HepG2 (cell line): ENCODE data around the gene UMOD. TPM values are rescaled to one million over a fixed set of nuclear protein-coding genes. Genes with fewer than 3 reads are reported as not detected.

Source experiments
- ATAC-seq: fragments of 200-7000 bp; cut with Tn5 transposase; 3 replicates; pipeline ENCODE4 v1.9.1; 2020; ENCODE audit warnings: mild to moderate bottlenecking, moderate library complexity
- BruUV-seq: library from RNA; stranded (reverse); fragments of 400-500 nt; replicated peaks from 2 replicates; lab custom pipeline; 2021; lab: Mats Ljungman, UMichigan
- CTCF ChIA-PET: fragments of 300-600 bp; formaldehyde crosslinking; extraction: SDS; loops from one replicate; lab custom pipeline; 2021; ENCODE audit warnings: low total read pairs, inconsistent platforms, low intra/inter-chr PET ratio; lab: Yijun Ruan, JAX
- POLR2A ChIA-PET: fragments of 350-600 bp; sonication (Branson Sonifier 250); formaldehyde crosslinking; loops from one replicate; lab custom pipeline; 2020; ENCODE audit warnings: antibody characterized with exemption, inconsistent platforms; lab: Yijun Ruan, JAX
- DNase-seq: peaks from one replicate; pipeline ENCODE4 v3.0.0-alpha.2; 2015; ENCODE audit warnings: low spot score
- FAIRE-seq: peaks from 3 replicates; lab custom pipeline; 2011; peaks lifted over from hg19 to GRCh38; lab: Jason Lieb, UNC
- H2AFZ ChIP-seq: one replicate; pipeline ENCODE4 v1.6.1; 2011; ENCODE audit warnings: low read length, inconsistent platforms
- H3K27ac ChIP-seq: fragments of 300-600 bp; 3 replicates; pipeline ENCODE4 v1.8.0; 2011; ENCODE audit warnings: mixed run types, mild to moderate bottlenecking, mixed read lengths, low read length, inconsistent platforms; ENCODE audit not compliant: insufficient read depth; ENCODE audit errors: extremely low read length
- H3K27me3 ChIP-seq, 2 experiments: fragments of 200-600 bp in 1 of 2; 2 replicates in 1 of 2; 3 replicates in 1 of 2; pipeline versions ENCODE4 v1.6.0 to v1.8.0; 2011; ENCODE audit warnings: low read length in 2 of 2, mild to moderate bottlenecking in 2 of 2, moderate library complexity in 2 of 2, inconsistent platforms in 1 of 2; ENCODE audit not compliant: insufficient read depth in 2 of 2, control insufficient read depth in 1 of 2
- H3K36me3 ChIP-seq, 2 experiments: fragments of 200-600 bp in 1 of 2; replicated peaks in 1 of 2; 2 replicates in 1 of 2; 3 replicates in 1 of 2; pipeline versions ENCODE4 v1.5.1 to v1.8.0; 2011; ENCODE audit warnings: low read length in 2 of 2, inconsistent platforms in 1 of 2; ENCODE audit not compliant: insufficient read depth in 2 of 2, control insufficient read depth in 1 of 2
- H3K4me1 ChIP-seq: 2 replicates; pipeline ENCODE4 v1.5.1; 2012; ENCODE audit warnings: low read length, inconsistent platforms; ENCODE audit not compliant: insufficient read depth
- H3K4me2 ChIP-seq: 2 replicates; pipeline ENCODE4 v1.6.0; 2011; ENCODE audit warnings: low read depth, low read length, inconsistent platforms
- H3K4me3 ChIP-seq, 3 experiments: fragments of 200-600 bp in 1 of 3; sonication (generic), shearing (Covaris generic) in 1 of 3; replicated peaks in 1 of 3; 2 replicates each; pipeline ENCODE4 v1.5.1; 2011 to 2016; ENCODE audit warnings: low read length in 3 of 3, inconsistent platforms in 2 of 3, low read depth in 2 of 3, mild to moderate bottlenecking in 2 of 3, control low read depth in 1 of 3, mixed read lengths in 1 of 3; ENCODE audit not compliant: insufficient read depth in 1 of 3
- H3K79me2 ChIP-seq: one replicate; pipeline ENCODE4 v1.6.1; 2011; ENCODE audit warnings: low read length, inconsistent platforms; ENCODE audit not compliant: insufficient read depth
- H3K9ac ChIP-seq: 2 replicates; pipeline ENCODE4 v1.6.0; 2011; ENCODE audit warnings: mild to moderate bottlenecking, low read depth, low read length, inconsistent platforms; ENCODE audit not compliant: insufficient read depth
- H3K9me3 ChIP-seq: 2 replicates; pipeline ENCODE4 v1.5.1; 2012; ENCODE audit warnings: mild to moderate bottlenecking, low read length
- H4K20me1 ChIP-seq: 2 replicates; pipeline ENCODE4 v1.6.0; 2011; ENCODE audit warnings: inconsistent platforms, mild to moderate bottlenecking, low read length, moderate library complexity; ENCODE audit not compliant: insufficient read depth
- FOXO1 ChIP-seq: sonication (generic); formaldehyde crosslinking; IDR thresholded peaks from 2 replicates; pipeline ENCODE4 v1.4.0; 2020; ENCODE audit warnings: missing genetic modification reagents
- KAT7 ChIP-seq: IDR thresholded peaks from 2 replicates; pipeline ENCODE4 v1.6.1; 2018; ENCODE audit warnings: borderline replicate concordance, missing compliant biosample characterization
- MAFF ChIP-seq: IDR thresholded peaks from 2 replicates; pipeline ENCODE4 v1.6.1; 2011; ENCODE audit warnings: low read depth, low read length, improper control_type of control experiment
- MAFK ChIP-seq, 2 experiments: IDR thresholded peaks in 1 of 2; conservative IDR thresholded peaks in 1 of 2; 2 replicates each; pipeline ENCODE4 v1.6.1; 2011; ENCODE audit warnings: improper control_type of control experiment in 2 of 2, low read length in 2 of 2
- NONO ChIP-seq, 2 experiments: fragments of 450-650 bp in 1 of 2; sonication (generic) in 1 of 2; formaldehyde crosslinking in 1 of 2; IDR thresholded peaks in 1 of 2; conservative IDR thresholded peaks in 1 of 2; 2 replicates each; pipeline versions ENCODE4 v1.6.1 to v1.8.0; 2017 to 2022; ENCODE audit warnings: mild to moderate bottlenecking in 1 of 2, missing genetic modification reagents in 1 of 2, moderate library complexity in 1 of 2
- SRSF9 ChIP-seq: fragments of 200-400 bp; formaldehyde crosslinking; IDR thresholded peaks from 2 replicates; pipeline ENCODE4 v1.6.1; 2018; ENCODE audit warnings: borderline replicate concordance, mild to moderate bottlenecking, low read depth, low read length; ENCODE audit not compliant: insufficient read depth, poor library complexity, severe bottlenecking
- ZBTB4 ChIP-seq: sonication (generic); formaldehyde crosslinking; IDR thresholded peaks from 2 replicates; pipeline ENCODE4 v1.4.0; 2020; ENCODE audit warnings: missing genetic modification reagents, mild to moderate bottlenecking, borderline replicate concordance
- ZBTB42 ChIP-seq: sonication (generic); formaldehyde crosslinking; IDR thresholded peaks from 2 replicates; pipeline ENCODE4 v1.5.0; 2020; ENCODE audit warnings: mild to moderate bottlenecking, missing genetic modification reagents
- ZNF142 ChIP-seq: sonication (generic); formaldehyde crosslinking; IDR thresholded peaks from 2 replicates; pipeline ENCODE4 v1.4.0; 2020; ENCODE audit warnings: missing genetic modification reagents
- ZNF430 ChIP-seq: sonication (generic); formaldehyde crosslinking; IDR thresholded peaks from 2 replicates; pipeline ENCODE4 v1.9.0; 2021; ENCODE audit warnings: mild to moderate bottlenecking, missing genetic modification reagents
- WGBS: methylation state at CpG from one replicate; pipeline ENCODE4 v1.1.6; 2017; ENCODE audit warnings: low lambda C conversion rate; 5-methylcytosine and 5-hydroxymethylcytosine counted together
- in situ Hi-C: cut with HindIII; loops from 2 replicates; pipeline ENCODE4 v1.10.0; 2017; ENCODE audit warnings: low pct_unique_long_range_greater_than_20kb; ENCODE audit not compliant: extremely low pct_ligation_motif_present
- intact Hi-C: fragments of 100-400 bp; cut with micrococcal nuclease; formaldehyde crosslinking; loops from one replicate; pipeline ENCODE4 v1.10.0; 2022; ENCODE audit not compliant: unreplicated experiment
- polyA plus RNA-seq, 8 experiments: library from polyadenylated mRNA; depleted of rRNA in 3 of 8; stranded (reverse) in 7 of 8; unstranded in 1 of 8; fragments of >200 nt; fragmentation: Illumina TruSeq in 4 of 8; extraction: Trizol in 4 of 8; gene quantifications; 2 replicates each; pipeline versions ENCODE4 v1.2.1 to v1.2.3, GENCODE V29; 2011 to 2016; ENCODE audit warnings: low read depth in 4 of 8, missing spikeins in 1 of 8, mixed read lengths in 1 of 8; ENCODE audit not compliant: insufficient read depth in 1 of 8
- total RNA-seq, 5 experiments: library from RNA; depleted of rRNA; stranded (reverse); fragments of >200 nt; fragmentation: Illumina TruSeq; extraction: Trizol; gene quantifications; 2 replicates each; pipeline ENCODE4 v1.2.3, GENCODE V29; 2016; ENCODE audit warnings: low read depth in 1 of 5
- TF ChIP-seq, protein P1 (sequence below): sonication (generic); formaldehyde crosslinking; IDR thresholded peaks from 2 replicates; pipeline ENCODE4 v1.9.0; 2021; ENCODE audit warnings: missing genetic modification reagents, borderline replicate concordance

UMOD gene
- total and polyA plus RNA-seq, 2 of the 13 experiments (the other 11 are each of a cell fraction or from before 2014, with no cell fraction given): not detected

- TF ChIP-seq ZNF142 (CRISPR knock-in tag) (no peak), FOXO1 (CRISPR knock-in tag) (no peak), ZNF430 (CRISPR knock-in tag) (no peak), KAT7 (CRISPR knock-in tag) (no peak), NONO (IDR thresholded peaks at IDR 0.05) (no peak), NONO (CRISPR knock-in tag; conservative IDR thresholded peaks at IDR 0.05) (no peak)
- TF ChIP-seq, all 625 proteins: peak for 0
Observed at GRCh38 chr16:20306401-20306800, 46.1 kb downstream of the UMOD start (continued).

DNA sequence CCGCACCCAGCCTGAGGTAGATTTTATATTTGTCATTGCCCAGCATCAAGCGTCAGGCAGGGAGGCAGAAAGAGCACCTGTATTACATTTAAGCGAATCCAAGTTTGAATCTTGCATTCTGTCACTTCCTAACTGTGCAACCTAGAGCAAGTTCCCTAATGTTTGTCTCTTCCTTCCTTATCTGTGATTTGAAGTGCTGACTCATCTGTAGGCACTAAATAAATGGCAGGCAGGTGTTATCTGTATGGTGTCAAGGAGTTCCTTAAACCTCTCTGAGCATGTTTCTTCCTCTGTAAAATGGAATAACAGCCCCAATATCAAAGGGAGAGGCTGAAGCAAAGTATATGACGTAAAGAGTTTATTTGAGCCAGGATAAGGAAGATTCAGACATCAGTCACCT lies 49.5 kb downstream of the UMOD start:
- intact Hi-C loops: loop anchor here (10.0 kb wide), 1 partner anchor 698 kb away; no protein-coding TSS in a partner anchor
- BruUV-seq: no TSS peak
- no peaks in the 10 kb centered on the region for H3K9me3 ChIP-seq
- FAIRE-seq (peak; percentile 15), DNase-seq (no peak), ATAC-seq (no peak)
- in situ Hi-C loops: loop anchor here (5.0 to 25.0 kb wide), 2 partner anchors 396 to 716 kb away; no protein-coding TSS in a partner anchor
- no peaks in the 10 kb centered on the region for H4K20me1 ChIP-seq
- H3K27ac ChIP-seq: no peak overlapping the region
- no peak overlapping the region for H2AFZ ChIP-seq
- WGBS: under 1% methylated on average over 4 of the region's 4 CpGs
- H3K27me3 ChIP-seq: no peaks in the 10 kb centered on the region
- H3K36me3 ChIP-seq: no peaks in the 10 kb centered on the region
- H3K4me1 ChIP-seq: no peaks in the 10 kb centered on the region
- no peak overlapping the region for H3K4me3 ChIP-seq
- ChIA-PET CTCF (interaction anchor here (0.9 kb wide), 1 partner anchor 396 kb away, joined by 3 read pairs; no protein-coding TSS in a partner anchor), POLR2A (no interaction called here)
- H3K9ac ChIP-seq: no peak overlapping the region
- no peaks in the 10 kb centered on the region for H3K79me2 ChIP-seq
- no peak for TF ChIP-seq ZBTB42 (CRISPR knock-in tag)
- 0 out of 2 replicates have a peak, but pooled peaks have one; percentile 24 for TF ChIP-seq MAFF
- no peak for TF ChIP-seq SRSF9
- peak; percentile 39 to 52; a peak in 2 of 4 replicates for TF ChIP-seq MAFK (conservative IDR thresholded peaks at IDR 0.05 in 1 of 2, IDR thresholded peaks at IDR 0.05 in 1 of 2; ENCODE audit: low read length in 2 of 2)
- TF ChIP-seq ZBTB4 (CRISPR knock-in tag): no peak
- TF ChIP-seq, protein P1, sequence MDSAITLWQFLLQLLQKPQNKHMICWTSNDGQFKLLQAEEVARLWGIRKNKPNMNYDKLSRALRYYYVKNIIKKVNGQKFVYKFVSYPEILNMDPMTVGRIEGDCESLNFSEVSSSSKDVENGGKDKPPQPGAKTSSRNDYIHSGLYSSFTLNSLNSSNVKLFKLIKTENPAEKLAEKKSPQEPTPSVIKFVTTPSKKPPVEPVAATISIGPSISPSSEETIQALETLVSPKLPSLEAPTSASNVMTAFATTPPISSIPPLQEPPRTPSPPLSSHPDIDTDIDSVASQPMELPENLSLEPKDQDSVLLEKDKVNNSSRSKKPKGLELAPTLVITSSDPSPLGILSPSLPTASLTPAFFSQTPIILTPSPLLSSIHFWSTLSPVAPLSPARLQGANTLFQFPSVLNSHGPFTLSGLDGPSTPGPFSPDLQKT (CRISPR knock-in tag): no peak
- H3K4me2 ChIP-seq: no peak overlapping the region
